Calu3 (cell line): ENCODE results near the gene ACSL1. TPM values are rescaled to one million over a fixed set of nuclear protein-coding genes. Genes with fewer than 3 reads are reported as not detected.

Experiments
- BruUV-seq: library from RNA; stranded (reverse); fragments of 400-500 nt; replicated peaks from 2 replicates; lab custom pipeline; 2021; lab: Mats Ljungman, UMichigan
- CTCF ChIA-PET: fragments of 300-600 bp; sonication (Branson Sonifier 250); formaldehyde crosslinking; loops from one replicate; lab custom pipeline; 2022; ENCODE audit warnings: antibody characterized with exemption; lab: Charles Lee
- DNase-seq: peaks from one replicate; pipeline ENCODE4 v3.0.0; 2022
- H3K27ac Mint-ChIP-seq: one replicate; pipeline ENCODE4 v1.8.0; 2022; ENCODE audit warnings: mixed read lengths; ENCODE audit not compliant: unreplicated experiment
- H3K27me3 Mint-ChIP-seq: one replicate; pipeline ENCODE4 v1.8.0; 2022; ENCODE audit warnings: mixed read lengths; ENCODE audit not compliant: unreplicated experiment
- H3K36me3 Mint-ChIP-seq: one replicate; pipeline ENCODE4 v1.8.0; 2022; ENCODE audit warnings: mild to moderate bottlenecking, moderate library complexity, mixed read lengths; ENCODE audit not compliant: insufficient read depth, unreplicated experiment
- H3K4me1 Mint-ChIP-seq: one replicate; pipeline ENCODE4 v1.8.0; 2022; ENCODE audit warnings: mild to moderate bottlenecking, low read depth, mixed read lengths; ENCODE audit not compliant: unreplicated experiment
- H3K4me3 Mint-ChIP-seq: one replicate; pipeline ENCODE4 v1.8.0; 2022; ENCODE audit warnings: mild to moderate bottlenecking, low read depth, moderate library complexity, mixed read lengths; ENCODE audit not compliant: unreplicated experiment
- H3K9me3 Mint-ChIP-seq: one replicate; pipeline ENCODE4 v1.8.0; 2022; ENCODE audit warnings: low read depth, mixed read lengths; ENCODE audit not compliant: unreplicated experiment
- CTCF ChIP-seq: fragments of 200-600 bp; IDR thresholded peaks from one replicate; pipeline ENCODE4 v1.8.0; 2022; ENCODE audit warnings: antibody characterized with exemption; ENCODE audit not compliant: unreplicated experiment
- intact Hi-C: fragments of 100-400 bp; cut with micrococcal nuclease; formaldehyde crosslinking; loops from one replicate; pipeline ENCODE4 v1.10.0; 2022; ENCODE audit not compliant: unreplicated experiment
- total RNA-seq: library from RNA; stranded (reverse); gene quantifications from 2 replicates; pipeline ENCODE4 v1.2.3, GENCODE V29; 2022

Gene ACSL1
- total RNA-seq, 1 experiment from 2014 or later = 31.9 TPM

GRCh38 chr4:184792334-184792733 is 33.4 kb downstream of the ACSL1 start:
- CTCF ChIA-PET = no interaction called here
- BruUV-seq = no TSS peak

GRCh38 chr4:184790826-184791225 is 34.9 kb downstream of the ACSL1 start:
- no peak for DNase-seq
- BruUV-seq = no TSS peak
- Mint-ChIP-seq H3K27ac (no peak overlapping the region), H3K9me3 (no peaks in the 10 kb centered on the region), H3K27me3 (no peaks in the 10 kb centered on the region), H3K4me3 (no peak overlapping the region), H3K36me3 (no peaks in the 10 kb centered on the region), H3K4me1 (no peaks in the 10 kb centered on the region)
- CTCF ChIA-PET = no interaction called here
- intact Hi-C loops = no loop called here
- TF ChIP-seq CTCF = no peak

More at GRCh38 chr4:184792334-184792733, 33.4 kb downstream of the ACSL1 start:
- DNase-seq = no peak
- Mint-ChIP-seq H3K4me3 (no peak overlapping the region), H3K4me1 (no peaks in the 10 kb centered on the region), H3K36me3 (no peaks in the 10 kb centered on the region), H3K9me3 (no peaks in the 10 kb centered on the region), H3K27ac (no peak overlapping the region), H3K27me3 (no peaks in the 10 kb centered on the region)
- no peak for TF ChIP-seq CTCF
- intact Hi-C loops = no loop called here

GRCh38 chr4:184787766-184788503 is 37.8 kb downstream of the ACSL1 start:
- no peak for TF ChIP-seq CTCF
- CTCF ChIA-PET = no interaction called here
- no peak for DNase-seq
- intact Hi-C loops = no loop called here
- Mint-ChIP-seq H3K27ac (no peak overlapping the region), H3K4me1 (no peaks in the 10 kb centered on the region), H3K36me3 (no peaks in the 10 kb centered on the region), H3K27me3 (no peaks in the 10 kb centered on the region), H3K9me3 (no peaks in the 10 kb centered on the region), H3K4me3 (no peak overlapping the region)
- BruUV-seq = no TSS peak

- no TSS peak for BruUV-seq
- no peaks in the 10 kb centered on the region for H3K9me3 Mint-ChIP-seq
- intact Hi-C loops = no loop called here
- no peaks in the 10 kb centered on the region for H3K27me3 Mint-ChIP-seq
- no peak overlapping the region for H3K27ac Mint-ChIP-seq
- CTCF ChIA-PET = no interaction called here
- no peak overlapping the region for H3K4me3 Mint-ChIP-seq
- TF ChIP-seq CTCF = no peak
- no peaks in the 10 kb centered on the region for H3K4me1 Mint-ChIP-seq
- no peak for DNase-seq
- H3K36me3 Mint-ChIP-seq = no peaks in the 10 kb centered on the region
Observed at GRCh38 chr4:184785813-184786212, 40.0 kb downstream of the ACSL1 start.
